ENCODE data around the gene CLNK.

Gene CLNK

GRCh38 chr4:10506077-10506476, 178.5 kb downstream of the CLNK start:
- POLR2A ChIA-PET, result no interaction called here
- no peak for DNase-seq (ENCODE audit: extremely low spot score)
- TF ChIP-seq LEF1 (IDR thresholded peaks at IDR 0.05; ENCODE audit: borderline replicate concordance) (no peak), HDGF (IDR thresholded peaks at IDR 0.05; ENCODE audit: borderline replicate concordance) (no peak), PKNOX1 (IDR thresholded peaks at IDR 0.05) (no peak), TARDBP (IDR thresholded peaks at IDR 0.05) (no peak), ZNF384 (IDR thresholded peaks at IDR 0.05) (no peak), FOXM1 (IDR thresholded peaks at IDR 0.05; ENCODE audit: borderline replicate concordance) (no peak)
- CTCF ChIA-PET, result no interaction called here

GRCh38 chr4:10504570-10505179, 179.9 kb downstream of the CLNK start:
- CTCF ChIA-PET, result no interaction called here
- TF ChIP-seq ELF4 (IDR thresholded peaks at IDR 0.05) (no peak), FOXA1 (IDR thresholded peaks at IDR 0.05) (no peak), SP1 (IDR thresholded peaks at IDR 0.05) (no peak), LEF1 (IDR thresholded peaks at IDR 0.05; ENCODE audit: borderline replicate concordance) (no peak), CTBP1 (IDR thresholded peaks at IDR 0.05; ENCODE audit: borderline replicate concordance) (no peak), TARDBP (IDR thresholded peaks at IDR 0.05) (no peak), SUZ12 (IDR thresholded peaks at IDR 0.05) (no peak), NFRKB (IDR thresholded peaks at IDR 0.05) (no peak), L3MBTL2 (conservative IDR thresholded peaks at IDR 0.05) (no peak), ZNF384 (IDR thresholded peaks at IDR 0.05) (no peak), ARNT (IDR thresholded peaks at IDR 0.05) (no peak)
- no peak for DNase-seq (ENCODE audit: extremely low spot score)
- POLR2A ChIA-PET, result no interaction called here

GRCh38 chr4:10502717-10503116, 181.9 kb downstream of the CLNK start:
- no peak for DNase-seq (ENCODE audit: extremely low spot score)
- CTCF ChIA-PET, result no interaction called here
- POLR2A ChIA-PET, result no interaction called here
- TF ChIP-seq LEF1 (IDR thresholded peaks at IDR 0.05; ENCODE audit: borderline replicate concordance) (no peak), FOXM1 (IDR thresholded peaks at IDR 0.05; ENCODE audit: borderline replicate concordance) (no peak), ARNT (IDR thresholded peaks at IDR 0.05) (no peak), SP1 (IDR thresholded peaks at IDR 0.05) (no peak), BHLHE40 (IDR thresholded peaks at IDR 0.05; ENCODE audit: borderline replicate concordance) (no peak), FOXK2 (IDR thresholded peaks at IDR 0.05) (no peak), NFRKB (IDR thresholded peaks at IDR 0.05) (no peak), TARDBP (IDR thresholded peaks at IDR 0.05) (no peak), SUZ12 (IDR thresholded peaks at IDR 0.05) (no peak), CTBP1 (IDR thresholded peaks at IDR 0.05; ENCODE audit: borderline replicate concordance) (no peak)

GRCh38 chr4:10500776-10501175, 183.8 kb downstream of the CLNK start:
- no peak for TF ChIP-seq FOXM1 (IDR thresholded peaks at IDR 0.05; ENCODE audit: borderline replicate concordance)
- TF ChIP-seq CTBP1 (IDR thresholded peaks at IDR 0.05; ENCODE audit: borderline replicate concordance), result no peak
- TF ChIP-seq L3MBTL2 (conservative IDR thresholded peaks at IDR 0.05), result no peak
- no peak for TF ChIP-seq LEF1 (IDR thresholded peaks at IDR 0.05; ENCODE audit: borderline replicate concordance)
- TF ChIP-seq PKNOX1 (IDR thresholded peaks at IDR 0.05), result no peak
- TF ChIP-seq FOXK2 (IDR thresholded peaks at IDR 0.05), result no peak
- no peak for TF ChIP-seq BHLHE40 (IDR thresholded peaks at IDR 0.05; ENCODE audit: borderline replicate concordance)
- POLR2A ChIA-PET, result no interaction called here
- CTCF ChIA-PET, result no interaction called here
- no peak for DNase-seq (ENCODE audit: extremely low spot score)

- no peak for DNase-seq (ENCODE audit: extremely low spot score)
- CTCF ChIA-PET, result no interaction called here
- POLR2A ChIA-PET, result no interaction called here
- TF ChIP-seq ZNF384 (IDR thresholded peaks at IDR 0.05) (no peak), L3MBTL2 (conservative IDR thresholded peaks at IDR 0.05) (no peak), PKNOX1 (IDR thresholded peaks at IDR 0.05) (no peak), ELF4 (IDR thresholded peaks at IDR 0.05) (no peak), FOXK2 (IDR thresholded peaks at IDR 0.05) (no peak), NFRKB (IDR thresholded peaks at IDR 0.05) (no peak), TARDBP (IDR thresholded peaks at IDR 0.05) (no peak), ARNT (IDR thresholded peaks at IDR 0.05) (no peak), FOXM1 (IDR thresholded peaks at IDR 0.05; ENCODE audit: borderline replicate concordance) (no peak), CTBP1 (IDR thresholded peaks at IDR 0.05; ENCODE audit: borderline replicate concordance) (no peak), SUZ12 (IDR thresholded peaks at IDR 0.05) (no peak), FOXA1 (IDR thresholded peaks at IDR 0.05) (no peak), LEF1 (IDR thresholded peaks at IDR 0.05; ENCODE audit: borderline replicate concordance) (no peak), HDGF (IDR thresholded peaks at IDR 0.05; ENCODE audit: borderline replicate concordance) (no peak), BHLHE40 (IDR thresholded peaks at IDR 0.05; ENCODE audit: borderline replicate concordance) (no peak), SP1 (IDR thresholded peaks at IDR 0.05) (no peak)
These were observed 188.4 kb downstream of the CLNK start for GRCh38 chr4:10496200-10496599.

- ChIA-PET CTCF (no interaction called here), POLR2A (no interaction called here)
- TF ChIP-seq L3MBTL2 (conservative IDR thresholded peaks at IDR 0.05) (no peak), SP1 (IDR thresholded peaks at IDR 0.05) (no peak), HDGF (IDR thresholded peaks at IDR 0.05; ENCODE audit: borderline replicate concordance) (no peak), NFRKB (IDR thresholded peaks at IDR 0.05) (no peak), FOXK2 (IDR thresholded peaks at IDR 0.05) (no peak), SUZ12 (IDR thresholded peaks at IDR 0.05) (no peak), ARNT (IDR thresholded peaks at IDR 0.05) (no peak), PKNOX1 (IDR thresholded peaks at IDR 0.05) (no peak), TARDBP (IDR thresholded peaks at IDR 0.05) (no peak), CTBP1 (IDR thresholded peaks at IDR 0.05; ENCODE audit: borderline replicate concordance) (no peak), ZNF384 (IDR thresholded peaks at IDR 0.05) (no peak), FOXM1 (IDR thresholded peaks at IDR 0.05; ENCODE audit: borderline replicate concordance) (no peak), FOXA1 (IDR thresholded peaks at IDR 0.05) (no peak), BHLHE40 (IDR thresholded peaks at IDR 0.05; ENCODE audit: borderline replicate concordance) (no peak), LEF1 (IDR thresholded peaks at IDR 0.05; ENCODE audit: borderline replicate concordance) (no peak), ELF4 (IDR thresholded peaks at IDR 0.05) (no peak)
- DNase-seq (ENCODE audit: extremely low spot score), result no peak
These were observed 188.9 kb downstream of the CLNK start for GRCh38 chr4:10495651-10496050.
